Cardiac fibroblast (primary cell): ENCODE data around the gene KCNA3.

ENCODE experiments used
- DNase-seq, 2 donors: peaks; one replicate each; pipeline versions ENCODE4 v3.0.0 to v3.0.0-alpha.2; 2010; ENCODE audit warnings: low read depth in 2 of 2
- H3K4me3 ChIP-seq, 2 donors: replicated peaks in 1 of 2; 1 replicate in 1 of 2; 2 replicates in 1 of 2; pipeline ENCODE4 v1.5.1; 2011; ENCODE audit warnings: low read depth in 2 of 2, low read length in 2 of 2, mild to moderate bottlenecking in 2 of 2, moderate library complexity in 1 of 2
- CTCF ChIP-seq: IDR thresholded peaks from one replicate; pipeline ENCODE4 v1.5.1; 2011; ENCODE audit warnings: low read depth, mild to moderate bottlenecking, low read length, inconsistent platforms

Gene KCNA3

GRCh38 chr1:110628323-110629105 is 46.2 kb downstream of the KCNA3 start:
- DNase-seq = no peak
- H3K4me3 ChIP-seq = no peak overlapping the region
- no peak for TF ChIP-seq CTCF

GRCh38 chr1:110627764-110628163 is 47.0 kb downstream of the KCNA3 start:
- TF ChIP-seq CTCF = no peak
- no peak overlapping the region for H3K4me3 ChIP-seq
- DNase-seq = no peak

- TF ChIP-seq CTCF = no peak
- no peak overlapping the region for H3K4me3 ChIP-seq
- DNase-seq = no peak
These were observed 47.9 kb downstream of the KCNA3 start for GRCh38 chr1:110626889-110627288.
